ENCODE measurements around the gene NINL. TPM values are rescaled to one million over a fixed set of nuclear protein-coding genes. Genes with fewer than 3 reads are reported as not detected.

NINL gene
- total RNA-seq, 1 experiment from 2014 or later: 7.2 TPM

DNA sequence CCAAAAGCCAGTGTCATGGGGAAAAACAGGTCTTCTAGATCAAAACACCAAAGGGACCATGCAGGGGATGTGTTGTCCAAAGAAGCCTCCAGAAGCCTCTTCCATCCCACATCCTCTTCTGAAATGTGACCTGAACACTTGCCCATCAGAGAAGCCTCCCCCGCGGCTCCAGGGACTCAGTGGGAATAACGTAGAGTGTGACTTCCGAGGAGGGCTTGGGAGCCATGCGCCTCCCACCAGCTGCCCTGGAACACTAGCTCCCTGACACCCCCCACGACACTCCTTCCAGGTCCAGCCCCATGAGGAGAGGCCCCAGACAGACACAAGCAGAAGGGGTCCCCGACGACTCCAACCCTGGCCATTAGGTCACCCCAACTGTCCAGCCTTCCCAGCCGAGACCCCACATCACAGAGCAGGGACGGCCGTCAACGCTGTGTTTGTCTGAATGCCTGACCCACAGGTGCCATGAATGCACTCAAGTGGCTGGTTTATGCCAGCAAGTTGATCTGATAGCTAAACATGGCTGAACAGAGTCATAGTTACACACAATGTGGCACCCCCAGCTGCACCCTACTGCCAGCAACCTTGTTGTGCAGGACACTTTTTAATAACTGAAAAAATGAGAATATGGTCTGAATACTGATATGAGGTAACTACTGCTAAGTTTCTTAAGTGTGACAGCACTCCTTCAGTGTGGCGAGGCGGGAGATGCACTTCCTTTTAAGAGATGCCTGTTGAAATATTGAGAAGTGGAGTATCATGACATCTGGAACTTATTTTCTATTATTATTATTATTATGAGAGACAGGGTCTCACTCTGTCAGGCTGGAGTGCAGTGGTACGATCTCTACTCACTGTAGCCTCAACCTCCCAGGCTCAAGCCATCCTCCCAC, 119.8 kb downstream of the NINL start:
- TF ChIP-seq SIN3A (IDR thresholded peaks at IDR 0.05; ENCODE audit: low read depth) (no peak), ZFX (IDR thresholded peaks at IDR 0.05) (no peak), MAX (IDR thresholded peaks at IDR 0.05) (no peak), SP1 (IDR thresholded peaks at IDR 0.05; ENCODE audit: low read depth) (no peak), TCF7L2 (IDR thresholded peaks at IDR 0.05; ENCODE audit: borderline replicate concordance, extremely low read depth, insufficient read depth, insufficient read length) (no peak)
- TF ChIP-seq, protein P1, sequence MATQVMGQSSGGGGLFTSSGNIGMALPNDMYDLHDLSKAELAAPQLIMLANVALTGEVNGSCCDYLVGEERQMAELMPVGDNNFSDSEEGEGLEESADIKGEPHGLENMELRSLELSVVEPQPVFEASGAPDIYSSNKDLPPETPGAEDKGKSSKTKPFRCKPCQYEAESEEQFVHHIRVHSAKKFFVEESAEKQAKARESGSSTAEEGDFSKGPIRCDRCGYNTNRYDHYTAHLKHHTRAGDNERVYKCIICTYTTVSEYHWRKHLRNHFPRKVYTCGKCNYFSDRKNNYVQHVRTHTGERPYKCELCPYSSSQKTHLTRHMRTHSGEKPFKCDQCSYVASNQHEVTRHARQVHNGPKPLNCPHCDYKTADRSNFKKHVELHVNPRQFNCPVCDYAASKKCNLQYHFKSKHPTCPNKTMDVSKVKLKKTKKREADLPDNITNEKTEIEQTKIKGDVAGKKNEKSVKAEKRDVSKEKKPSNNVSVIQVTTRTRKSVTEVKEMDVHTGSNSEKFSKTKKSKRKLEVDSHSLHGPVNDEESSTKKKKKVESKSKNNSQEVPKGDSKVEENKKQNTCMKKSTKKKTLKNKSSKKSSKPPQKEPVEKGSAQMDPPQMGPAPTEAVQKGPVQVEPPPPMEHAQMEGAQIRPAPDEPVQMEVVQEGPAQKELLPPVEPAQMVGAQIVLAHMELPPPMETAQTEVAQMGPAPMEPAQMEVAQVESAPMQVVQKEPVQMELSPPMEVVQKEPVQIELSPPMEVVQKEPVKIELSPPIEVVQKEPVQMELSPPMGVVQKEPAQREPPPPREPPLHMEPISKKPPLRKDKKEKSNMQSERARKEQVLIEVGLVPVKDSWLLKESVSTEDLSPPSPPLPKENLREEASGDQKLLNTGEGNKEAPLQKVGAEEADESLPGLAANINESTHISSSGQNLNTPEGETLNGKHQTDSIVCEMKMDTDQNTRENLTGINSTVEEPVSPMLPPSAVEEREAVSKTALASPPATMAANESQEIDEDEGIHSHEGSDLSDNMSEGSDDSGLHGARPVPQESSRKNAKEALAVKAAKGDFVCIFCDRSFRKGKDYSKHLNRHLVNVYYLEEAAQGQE (IDR thresholded peaks at IDR 0.05; ENCODE audit: low read depth): no peak
- Histone ChIP-seq H3K9me3 (ENCODE audit: control insufficient read depth in 1 of 2, insufficient read depth in 1 of 2, low read depth in 1 of 2, low read length in 2 of 2) (no peaks in the 10 kb centered on the region), H3K4me1 (ENCODE audit: control insufficient read depth in 1 of 2, insufficient read depth in 2 of 2, low read length in 2 of 2) (no peaks in the 10 kb centered on the region), H3K27ac (ENCODE audit: low read depth, low read length) (no peak overlapping the region), H3K27me3 (ENCODE audit: insufficient read depth, low read length) (no peaks in the 10 kb centered on the region), H3K79me2 (ENCODE audit: insufficient read depth, low read length) (no peaks in the 10 kb centered on the region), H3K4me3 (replicated peaks in 1 of 2; ENCODE audit: low read depth in 1 of 2, low read length in 2 of 2) (no peak overlapping the region), H3K4me2 (ENCODE audit: low read length) (no peak overlapping the region), H3K9me2 (ENCODE audit: insufficient read depth) (no peaks in the 10 kb centered on the region), H4K20me1 (ENCODE audit: insufficient read depth) (no peaks in the 10 kb centered on the region), H2AFZ (ENCODE audit: low read depth, low read length, poor library complexity, severe bottlenecking) (no peak overlapping the region), H3K9ac (ENCODE audit: low read length) (no peak overlapping the region), H3K36me3 (ENCODE audit: control insufficient read depth in 1 of 2, insufficient read depth in 2 of 2, low read length in 2 of 2) (no peaks in the 10 kb centered on the region)
- CTCF ChIA-PET: no interaction called here
- intact Hi-C loops (cut with micrococcal nuclease): no loop called here
- BruUV-seq (replicated peaks): no TSS peak
- RAD21 ChIA-PET (ENCODE audit: low non-redundant PET in 1 of 2, low total read pairs in 2 of 2, uncharacterized antibody in 2 of 2, unreplicated experiment in 2 of 2): no interaction called here
- DNase-seq (ENCODE audit: low read depth, low spot score): no peak
- no peak for ATAC-seq
- POLR2A ChIA-PET: no interaction called here
